Measurements from ENCODE around the gene OBSCN. TPM values are rescaled to one million over a fixed set of nuclear protein-coding genes. Genes with fewer than 3 reads are reported as not detected.
A peak's percentile ranks its signal among the peaks of the same experiment; 100 is the strongest.

The OBSCN gene
- total RNA-seq, 1 donor from 2014 or later, result 5.1 TPM

DNA sequence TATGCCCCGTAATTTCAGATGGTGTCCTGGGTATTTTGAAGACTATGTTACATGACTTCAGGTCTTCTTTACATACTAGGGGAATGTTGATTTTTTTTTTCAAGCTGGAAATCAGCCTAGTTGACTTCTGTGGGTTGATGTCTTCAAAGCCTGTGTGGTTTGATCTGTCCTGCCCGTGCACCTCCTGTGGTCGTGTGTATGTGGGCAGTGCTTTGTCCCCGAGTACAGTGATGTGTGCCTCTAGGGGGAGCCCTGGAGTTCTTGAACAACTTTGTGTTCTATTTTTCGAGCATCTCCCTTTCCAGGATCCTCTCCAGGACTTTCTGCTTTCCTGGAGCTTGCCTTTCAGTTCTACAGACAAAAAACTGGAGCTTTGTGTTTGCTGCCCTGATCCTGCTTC lies 28.9 kb downstream of the OBSCN start:
- peaks cover 81% of the 10 kb centered on the region for H3K36me3 Mint-ChIP-seq
- DNase-seq (ENCODE audit: low spot score), result peak; percentile 84
- H3K27ac Mint-ChIP-seq, result no peak overlapping the region
- Histone ChIP-seq H4K20me1 (ENCODE audit: low read depth) (no peaks in the 10 kb centered on the region), H3K4me2 (no peak overlapping the region), H3K9me3 (ENCODE audit: low read depth) (no peaks in the 10 kb centered on the region), H3K4me1 (no peaks in the 10 kb centered on the region), H3K9ac (no peak overlapping the region), H3K79me2 (ENCODE audit: low read depth) (no peaks in the 10 kb centered on the region), H3K27ac (no peak overlapping the region), H3K27me3 (no peaks in the 10 kb centered on the region), H3K36me3 (no peaks in the 10 kb centered on the region), H3F3A (ENCODE audit: low read depth) (peaks cover 5% of the 10 kb centered on the region), H2AFZ (replicated peaks) (no peak overlapping the region), H3K4me3 (no peak overlapping the region)
- TF ChIP-seq, protein P1, sequence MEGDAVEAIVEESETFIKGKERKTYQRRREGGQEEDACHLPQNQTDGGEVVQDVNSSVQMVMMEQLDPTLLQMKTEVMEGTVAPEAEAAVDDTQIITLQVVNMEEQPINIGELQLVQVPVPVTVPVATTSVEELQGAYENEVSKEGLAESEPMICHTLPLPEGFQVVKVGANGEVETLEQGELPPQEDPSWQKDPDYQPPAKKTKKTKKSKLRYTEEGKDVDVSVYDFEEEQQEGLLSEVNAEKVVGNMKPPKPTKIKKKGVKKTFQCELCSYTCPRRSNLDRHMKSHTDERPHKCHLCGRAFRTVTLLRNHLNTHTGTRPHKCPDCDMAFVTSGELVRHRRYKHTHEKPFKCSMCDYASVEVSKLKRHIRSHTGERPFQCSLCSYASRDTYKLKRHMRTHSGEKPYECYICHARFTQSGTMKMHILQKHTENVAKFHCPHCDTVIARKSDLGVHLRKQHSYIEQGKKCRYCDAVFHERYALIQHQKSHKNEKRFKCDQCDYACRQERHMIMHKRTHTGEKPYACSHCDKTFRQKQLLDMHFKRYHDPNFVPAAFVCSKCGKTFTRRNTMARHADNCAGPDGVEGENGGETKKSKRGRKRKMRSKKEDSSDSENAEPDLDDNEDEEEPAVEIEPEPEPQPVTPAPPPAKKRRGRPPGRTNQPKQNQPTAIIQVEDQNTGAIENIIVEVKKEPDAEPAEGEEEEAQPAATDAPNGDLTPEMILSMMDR (IDR thresholded peaks at IDR 0.05), result peak; percentile 68
- TF ChIP-seq EZH2 (IDR thresholded peaks at IDR 0.05), result no peak
- no peak overlapping the region for H3K4me3 Mint-ChIP-seq
- H3K4me1 Mint-ChIP-seq, result no peaks in the 10 kb centered on the region
- H3K27me3 Mint-ChIP-seq (ENCODE audit: insufficient read depth, low read depth), result peaks cover 5% of the 10 kb centered on the region
- peaks cover 64% of the 10 kb centered on the region for H3K9me3 Mint-ChIP-seq

DNA sequence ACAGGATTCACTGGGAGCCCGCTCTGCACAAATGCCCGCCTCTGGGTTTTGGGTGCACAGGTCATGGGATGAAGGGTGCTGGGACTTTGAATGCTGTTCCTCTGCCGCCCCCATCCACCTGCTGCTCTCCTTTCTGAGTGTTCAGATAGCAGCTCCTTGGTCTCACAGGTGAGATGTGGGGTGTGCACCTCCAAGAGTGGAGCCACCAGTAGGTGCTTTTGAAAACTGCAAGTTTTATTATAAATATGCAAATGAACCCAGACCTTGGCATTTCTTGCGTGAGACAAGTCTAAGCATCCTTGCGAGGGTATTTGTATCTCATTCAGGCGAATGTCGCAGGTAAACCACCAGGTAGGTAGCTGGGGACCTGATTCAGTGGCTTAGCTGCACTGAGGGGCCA lies 30.2 kb downstream of the OBSCN start:
- Histone ChIP-seq H4K20me1 (ENCODE audit: low read depth) (no peaks in the 10 kb centered on the region), H3K4me2 (no peak overlapping the region), H3F3A (ENCODE audit: low read depth) (peaks cover 5% of the 10 kb centered on the region), H3K36me3 (peaks cover 8% of the 10 kb centered on the region), H3K79me2 (ENCODE audit: low read depth) (no peaks in the 10 kb centered on the region), H3K27ac (no peak overlapping the region), H3K9me3 (ENCODE audit: low read depth) (peaks cover 9% of the 10 kb centered on the region), H3K27me3 (no peaks in the 10 kb centered on the region), H3K4me3 (no peak overlapping the region), H2AFZ (replicated peaks) (no peak overlapping the region), H3K9ac (no peak overlapping the region), H3K4me1 (no peaks in the 10 kb centered on the region)
- H3K4me1 Mint-ChIP-seq, result no peaks in the 10 kb centered on the region
- peaks cover 81% of the 10 kb centered on the region for H3K36me3 Mint-ChIP-seq
- peaks cover 72% of the 10 kb centered on the region for H3K9me3 Mint-ChIP-seq
- TF ChIP-seq EZH2 (IDR thresholded peaks at IDR 0.05) (no peak), EZH2phosphoT487 (IDR thresholded peaks at IDR 0.05) (no peak)
- TF ChIP-seq, protein P1 (IDR thresholded peaks at IDR 0.05), result no peak
- no peak overlapping the region for H3K27ac Mint-ChIP-seq
- H3K27me3 Mint-ChIP-seq (ENCODE audit: insufficient read depth, low read depth), result peaks cover 5% of the 10 kb centered on the region
- no peak for DNase-seq (ENCODE audit: low spot score)
- no peak overlapping the region for H3K4me3 Mint-ChIP-seq

DNA sequence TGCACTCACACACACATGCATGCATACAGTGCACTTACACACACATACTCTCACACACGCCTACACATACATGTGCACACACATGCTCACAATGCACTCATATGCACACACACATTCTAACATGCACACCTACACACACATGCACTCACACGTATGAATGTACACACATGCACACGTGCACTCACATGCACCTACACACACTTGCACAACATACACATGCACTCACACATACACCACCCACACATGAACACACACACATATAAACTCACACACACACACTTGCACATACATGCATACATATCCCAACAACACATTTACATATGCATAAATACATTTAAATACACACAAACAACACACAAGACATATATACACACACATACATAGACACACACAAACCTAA lies 30.6 kb downstream of the OBSCN start:
- peaks cover 5% of the 10 kb centered on the region for H3K27me3 Mint-ChIP-seq (ENCODE audit: insufficient read depth, low read depth)
- Histone ChIP-seq H3K27ac (no peak overlapping the region), H3F3A (ENCODE audit: low read depth) (peaks cover 5% of the 10 kb centered on the region), H3K4me1 (no peaks in the 10 kb centered on the region), H3K79me2 (ENCODE audit: low read depth) (no peaks in the 10 kb centered on the region), H3K4me2 (no peak overlapping the region), H4K20me1 (ENCODE audit: low read depth) (no peaks in the 10 kb centered on the region), H2AFZ (replicated peaks) (no peak overlapping the region), H3K9me3 (ENCODE audit: low read depth) (peaks cover 12% of the 10 kb centered on the region), H3K36me3 (peaks cover 13% of the 10 kb centered on the region), H3K4me3 (no peak overlapping the region), H3K27me3 (no peaks in the 10 kb centered on the region), H3K9ac (no peak overlapping the region)
- TF ChIP-seq, protein P1 (IDR thresholded peaks at IDR 0.05), result no peak
- no peak for TF ChIP-seq EZH2 (IDR thresholded peaks at IDR 0.05)
- TF ChIP-seq EZH2phosphoT487 (IDR thresholded peaks at IDR 0.05), result no peak
- DNase-seq (ENCODE audit: low spot score), result no peak
- H3K4me3 Mint-ChIP-seq, result no peak overlapping the region
- no peak overlapping the region for H3K27ac Mint-ChIP-seq
- H3K36me3 Mint-ChIP-seq, result peaks cover 81% of the 10 kb centered on the region
- peaks cover 72% of the 10 kb centered on the region for H3K9me3 Mint-ChIP-seq
- H3K4me1 Mint-ChIP-seq, result no peaks in the 10 kb centered on the region
